ENCODE measurements around the gene ZNF574. TPM values are rescaled to one million over a fixed set of nuclear protein-coding genes. Genes with fewer than 3 reads are reported as not detected.

Gene ZNF574
- total and polyA plus RNA-seq, 11 donors: 5.1 to 17.7 (median 8.7) TPM

DNA sequence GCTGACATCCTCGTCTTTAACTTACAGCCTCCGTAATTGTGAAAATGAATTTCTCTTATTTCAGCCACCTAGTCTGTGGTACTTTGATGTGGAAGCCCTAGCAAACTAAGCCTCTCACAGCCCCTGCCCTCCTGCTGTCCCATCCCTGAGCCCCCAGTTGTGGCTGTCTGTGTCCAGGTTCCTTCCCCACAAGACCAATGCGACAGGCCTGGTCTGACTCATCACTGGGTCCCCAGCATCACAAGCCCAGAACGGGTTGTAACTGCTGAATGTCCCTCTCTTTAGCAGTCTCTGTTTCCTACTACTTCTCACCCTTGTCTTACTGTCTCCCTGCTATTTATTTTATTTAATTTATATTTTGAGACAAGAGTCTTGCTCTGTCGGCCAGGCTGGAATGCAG, 50.6 kb downstream of the ZNF574 start:
- H3K4me3 ChIP-seq: no peak overlapping the region
- ATAC-seq: no peak
- whole genome bisulfite sequencing, 4 donors: 77 to 83% (median 81%) methylated on average over 5 of the region's 5 CpGs
- DNase-seq: no peak
- no peak for TF ChIP-seq POLR2A (IDR thresholded peaks at IDR 0.05)
- TF ChIP-seq, protein P1, sequence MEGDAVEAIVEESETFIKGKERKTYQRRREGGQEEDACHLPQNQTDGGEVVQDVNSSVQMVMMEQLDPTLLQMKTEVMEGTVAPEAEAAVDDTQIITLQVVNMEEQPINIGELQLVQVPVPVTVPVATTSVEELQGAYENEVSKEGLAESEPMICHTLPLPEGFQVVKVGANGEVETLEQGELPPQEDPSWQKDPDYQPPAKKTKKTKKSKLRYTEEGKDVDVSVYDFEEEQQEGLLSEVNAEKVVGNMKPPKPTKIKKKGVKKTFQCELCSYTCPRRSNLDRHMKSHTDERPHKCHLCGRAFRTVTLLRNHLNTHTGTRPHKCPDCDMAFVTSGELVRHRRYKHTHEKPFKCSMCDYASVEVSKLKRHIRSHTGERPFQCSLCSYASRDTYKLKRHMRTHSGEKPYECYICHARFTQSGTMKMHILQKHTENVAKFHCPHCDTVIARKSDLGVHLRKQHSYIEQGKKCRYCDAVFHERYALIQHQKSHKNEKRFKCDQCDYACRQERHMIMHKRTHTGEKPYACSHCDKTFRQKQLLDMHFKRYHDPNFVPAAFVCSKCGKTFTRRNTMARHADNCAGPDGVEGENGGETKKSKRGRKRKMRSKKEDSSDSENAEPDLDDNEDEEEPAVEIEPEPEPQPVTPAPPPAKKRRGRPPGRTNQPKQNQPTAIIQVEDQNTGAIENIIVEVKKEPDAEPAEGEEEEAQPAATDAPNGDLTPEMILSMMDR (IDR thresholded peaks at IDR 0.05): no peak
- peaks cover 0 to 36% (median 2%) of the 10 kb centered on the region in 9 donors for H3K27me3 ChIP-seq
- H3K36me3 ChIP-seq: no peaks in the 10 kb centered on the region
- intact Hi-C loops (cut with DNase I): loop anchor here in 1 of 10 donors (5.0 kb wide), 1 partner anchor 186 kb away; the partner anchor contains the start of gene TMEM145
- H3K4me1 ChIP-seq: peaks cover 0 to 76% (median 0%) of the 10 kb centered on the region in 12 donors
- H3K9me3 ChIP-seq: peaks cover 0 to 3% (median 0%) of the 10 kb centered on the region in 12 donors
- no peak overlapping the region for H3K27ac ChIP-seq

DNA sequence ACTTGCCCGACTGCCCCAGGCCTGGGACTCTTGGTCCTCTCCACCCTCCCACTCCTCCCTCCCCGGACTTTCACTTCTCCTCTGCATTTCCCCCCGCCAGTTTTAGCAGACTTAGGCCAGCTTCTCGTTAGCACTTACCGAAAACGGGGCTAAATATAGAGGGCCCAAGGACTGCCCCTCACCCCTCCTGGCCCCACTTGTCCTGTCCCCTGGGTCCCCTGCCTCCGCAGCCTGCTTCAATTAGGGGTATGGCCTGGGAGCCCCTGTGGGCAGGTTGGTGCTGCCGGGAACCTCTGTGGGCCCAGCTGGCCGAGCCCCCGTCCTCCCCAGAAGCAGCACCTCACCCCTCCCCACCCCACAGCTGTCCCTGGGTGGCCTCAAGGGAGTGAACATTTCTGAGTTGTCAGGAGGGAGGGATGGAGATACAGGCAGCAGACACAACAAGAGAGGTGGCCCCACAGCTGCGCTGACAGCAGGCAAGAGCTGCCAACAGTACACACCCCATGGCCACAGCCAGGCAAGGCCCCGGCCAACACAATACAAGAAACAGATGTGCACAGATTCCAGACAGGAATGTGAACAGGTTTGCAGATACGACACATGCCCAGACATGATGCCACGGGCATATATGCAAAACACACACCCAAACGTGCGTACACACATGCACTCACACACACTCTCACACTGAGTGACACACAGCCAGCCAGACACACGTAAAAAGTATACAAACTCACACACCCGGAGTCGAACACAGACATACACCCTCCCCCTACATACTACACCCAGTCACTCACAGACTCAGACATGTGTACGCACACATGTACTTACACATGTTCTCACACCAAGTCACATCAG, 53.7 kb downstream of the ZNF574 start:
- H3K4me1 ChIP-seq: peaks cover 2 to 67% (median 10%) of the 10 kb centered on the region in 12 donors
- H3K27ac ChIP-seq: peak overlapping the region in 1 of 12 donors; percentile 61
- peak overlapping the region in 3 of 12 donors; percentile 7 to 39 (median 17) for H3K4me3 ChIP-seq
- no peaks in the 10 kb centered on the region for H3K36me3 ChIP-seq
- peaks cover 6 to 58% (median 22%) of the 10 kb centered on the region in 9 donors for H3K27me3 ChIP-seq
- DNase-seq (peak in 3 of 5 donors; percentile 33 to 70 (median 52)), ATAC-seq (peak in 3 of 4 donors; percentile 50 to 61 (median 56))
- intact Hi-C loops (cut with DNase I): loop anchor here in 8 of 10 donors (5.0 to 10.0 kb wide), 10 partner anchors 53 to 315 kb away; partner anchors contain the start of genes MEGF8 (in 4 of the 8), TMEM145 (in 3 of the 8) and CXCL17 (in 2 of the 8)
- H3K9me3 ChIP-seq: peaks cover 0 to 1% (median 0%) of the 10 kb centered on the region in 12 donors
- 38 to 44% (median 42%) methylated on average over 20 of the region's 20 CpGs for WGBS, 4 donors
- no peak for TF ChIP-seq POLR2A (IDR thresholded peaks at IDR 0.05)
- TF ChIP-seq, protein P1 (IDR thresholded peaks at IDR 0.05): no peak

DNA sequence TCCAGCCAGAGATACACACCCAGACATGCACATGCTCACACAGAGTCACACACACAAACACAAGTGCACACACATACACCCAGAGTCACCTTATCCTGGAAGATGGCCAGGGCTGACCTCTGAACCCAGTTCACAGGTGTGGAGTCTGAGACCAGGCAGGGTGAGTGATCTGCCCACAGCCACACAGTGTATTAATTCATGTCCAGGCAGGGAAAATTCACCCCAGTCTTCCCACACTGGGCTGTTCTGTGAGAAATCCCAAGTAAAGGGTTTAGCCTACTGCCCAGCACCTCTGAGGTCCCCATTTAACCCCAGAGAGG, 54.2 kb downstream of the ZNF574 start:
- H3K4me1 ChIP-seq: peaks cover 2 to 66% (median 10%) of the 10 kb centered on the region in 12 donors
- no peak for ATAC-seq
- H3K4me3 ChIP-seq: peak overlapping the region in 2 of 12 donors; percentile 7 to 39
- DNase-seq: no peak
- no peak for TF ChIP-seq POLR2A (IDR thresholded peaks at IDR 0.05)
- H3K9me3 ChIP-seq: no peaks in the 10 kb centered on the region
- H3K36me3 ChIP-seq: no peaks in the 10 kb centered on the region
- H3K27ac ChIP-seq: peak overlapping the region in 1 of 12 donors; percentile 61
- intact Hi-C loops (cut with DNase I): loop anchor here in 8 of 10 donors (5.0 to 10.0 kb wide), 9 partner anchors 52 to 315 kb away; partner anchors contain the start of genes MEGF8 (in 4 of the 8), CXCL17 (in 2 of the 8) and TMEM145 (in 2 of the 8)
- H3K27me3 ChIP-seq: peaks cover 6 to 59% (median 22%) of the 10 kb centered on the region in 9 donors

Other genes with a start within 250 kb of the ZNF574 start
- not detected for gene LYPD4, start 231.5 kb upstream of the ZNF574 start, total RNA-seq
- not detected for gene LYPD4, start 231.5 kb upstream of the ZNF574 start, polyA plus RNA-seq
- not detected for gene DMRTC2, start 231.1 kb upstream of the ZNF574 start, total RNA-seq
- not detected for gene DMRTC2, start 231.1 kb upstream of the ZNF574 start, polyA plus RNA-seq
- gene RPS19, start 215.9 kb upstream of the ZNF574 start, total RNA-seq: 1,000 to 10,000 TPM in 1 of 9 donors, 100 to 1,000 TPM in 8; 161 to 1,072 (median 585) TPM
- 1,000 to 10,000 TPM in 1 of 2 donors, 100 to 1,000 TPM in 1; 840 to 1,676 TPM for gene RPS19, start 215.9 kb upstream of the ZNF574 start, polyA plus RNA-seq
- gene CD79A, start 198.9 kb upstream of the ZNF574 start, total RNA-seq: under 1 TPM in 3 of 9 donors, not detected in 6; 0.37 to 0.88 (median 0.45) TPM
- under 1 TPM in 1 of 2 donors, not detected in 1; 0.51 TPM for gene CD79A, start 198.9 kb upstream of the ZNF574 start, polyA plus RNA-seq
- gene ARHGEF1, start 193.0 kb upstream of the ZNF574 start, total RNA-seq: 10 to 100 TPM; 22.8 to 89.2 (median 27.2) TPM
- 10 to 100 TPM; 32.1 to 44.1 TPM for gene ARHGEF1, start 193.0 kb upstream of the ZNF574 start, polyA plus RNA-seq
- gene ERFL, start 147.7 kb upstream of the ZNF574 start, total RNA-seq: under 1 TPM in 1 of 9 donors, not detected in 8; 0.13 TPM
- gene ERFL, start 147.7 kb upstream of the ZNF574 start, polyA plus RNA-seq: not detected
- gene RABAC1, start 116.8 kb upstream of the ZNF574 start, total RNA-seq: 100 to 1,000 TPM in 3 of 9 donors, 10 to 100 TPM in 6; 43.2 to 128 (median 67.2) TPM
- gene RABAC1, start 116.8 kb upstream of the ZNF574 start, polyA plus RNA-seq: 100 to 1,000 TPM in 1 of 2 donors, 10 to 100 TPM in 1; 97.2 to 217 TPM
- 100 to 1,000 TPM; 165 to 414 (median 231) TPM for gene ATP1A3, start 81.9 kb upstream of the ZNF574 start, total RNA-seq
- 100 to 1,000 TPM in 1 of 2 donors, 10 to 100 TPM in 1; 48.3 to 117 TPM for gene ATP1A3, start 81.9 kb upstream of the ZNF574 start, polyA plus RNA-seq
- 1 to 10 TPM; 1.4 to 9.0 (median 3.6) TPM for gene GRIK5, start 6.0 kb upstream of the ZNF574 start, total RNA-seq
- under 1 TPM; 0.28 to 0.72 TPM for gene GRIK5, start 6.0 kb upstream of the ZNF574 start, polyA plus RNA-seq
- 10 to 100 TPM in 1 of 9 donors, 1 to 10 TPM in 1, under 1 TPM in 7; 0.16 to 10.1 (median 0.50) TPM for gene POU2F2, start 56.3 kb downstream of the ZNF574 start, total RNA-seq
- under 1 TPM; 0.61 to 0.69 TPM for gene POU2F2, start 56.3 kb downstream of the ZNF574 start, polyA plus RNA-seq
- gene DEDD2, start 141.5 kb downstream of the ZNF574 start, total RNA-seq: 10 to 100 TPM; 11.1 to 24.1 (median 17.2) TPM
- gene DEDD2, start 141.5 kb downstream of the ZNF574 start, polyA plus RNA-seq: 10 to 100 TPM; 12.6 to 18.3 TPM
- gene ZNF526, start 144.1 kb downstream of the ZNF574 start, total RNA-seq: 1 to 10 TPM; 3.9 to 7.2 (median 5.8) TPM
- gene ZNF526, start 144.1 kb downstream of the ZNF574 start, polyA plus RNA-seq: 1 to 10 TPM; 3.3 to 5.4 TPM
- gene GSK3A, start 166.4 kb downstream of the ZNF574 start, total RNA-seq: 10 to 100 TPM; 22.5 to 46.9 (median 36.8) TPM
- gene GSK3A, start 166.4 kb downstream of the ZNF574 start, polyA plus RNA-seq: 10 to 100 TPM; 51.6 to 76.5 TPM
- 10 to 100 TPM; 26.1 to 49.7 (median 35.5) TPM for gene ERF, start 179.0 kb downstream of the ZNF574 start, total RNA-seq
- gene ERF, start 179.0 kb downstream of the ZNF574 start, polyA plus RNA-seq: 10 to 100 TPM; 31.9 to 45.4 TPM
- gene CIC, start 193.1 kb downstream of the ZNF574 start, total RNA-seq: 10 to 100 TPM; 25.5 to 54.8 (median 35.8) TPM
- 10 to 100 TPM; 27.1 to 27.5 TPM for gene CIC, start 193.1 kb downstream of the ZNF574 start, polyA plus RNA-seq
- under 1 TPM in 3 of 9 donors, not detected in 6; 0.16 to 0.53 (median 0.40) TPM for gene PRR19, start 226.0 kb downstream of the ZNF574 start, total RNA-seq
- under 1 TPM in 1 of 2 donors, not detected in 1; 0.17 TPM for gene PRR19, start 226.0 kb downstream of the ZNF574 start, polyA plus RNA-seq
- gene PAFAH1B3, start 226.5 kb downstream of the ZNF574 start, total RNA-seq: 1 to 10 TPM; 1.8 to 9.4 (median 2.5) TPM
- 1 to 10 TPM; 4.9 to 9.5 TPM for gene PAFAH1B3, start 226.5 kb downstream of the ZNF574 start, polyA plus RNA-seq
- under 1 TPM in 2 of 9 donors, not detected in 7; 0.16 to 0.27 TPM for gene TMEM145, start 237.1 kb downstream of the ZNF574 start, total RNA-seq
- gene TMEM145, start 237.1 kb downstream of the ZNF574 start, polyA plus RNA-seq: under 1 TPM; 0.11 to 0.18 TPM
- gene MEGF8, start 249.5 kb downstream of the ZNF574 start, total RNA-seq: 10 to 100 TPM; 26.5 to 50.4 (median 36.6) TPM
- gene MEGF8, start 249.5 kb downstream of the ZNF574 start, polyA plus RNA-seq: 10 to 100 TPM; 22.8 to 23.1 TPM